GM12872 (cell line): ENCODE measurements around the gene ELK4.
A peak's percentile ranks its signal among the peaks of the same experiment; 100 is the strongest.

ENCODE experiments used
- CTCF ChIP-seq: IDR thresholded peaks from 3 replicates; pipeline ENCODE4 v1.5.1; 2011; ENCODE audit warnings: low read depth, mild to moderate bottlenecking, low read length, moderate library complexity; ENCODE audit not compliant: insufficient read depth

Gene ELK4

GRCh38 chr1:205588636-205589035 is 43.2 kb downstream of the ELK4 start:
- peak; percentile 69 for TF ChIP-seq CTCF

- no peak for TF ChIP-seq CTCF
Measured at GRCh38 chr1:205587581-205587980, 44.2 kb downstream of the ELK4 start.

- TF ChIP-seq CTCF: no peak
Measured at GRCh38 chr1:205585835-205586785, 45.7 kb downstream of the ELK4 start.

GRCh38 chr1:205585169-205585834 is 46.5 kb downstream of the ELK4 start:
- no peak for TF ChIP-seq CTCF

GRCh38 chr1:205584732-205585131 is 47.1 kb downstream of the ELK4 start:
- TF ChIP-seq CTCF: peak; percentile 61

- TF ChIP-seq CTCF: no peak
Measured at GRCh38 chr1:205583461-205584130, 48.2 kb downstream of the ELK4 start.
